GM18873 (cell line): ENCODE results near the gene RPL10A.

Experiments
- ATAC-seq: cut with Tn5 transposase; IDR thresholded peaks from one replicate; pipeline ENCODE4 v1.9.1; 2021; ENCODE audit warnings: mild to moderate bottlenecking, moderate library complexity, moderate number of reproducible peaks; ENCODE audit not compliant: unreplicated experiment, low FRiP score

The RPL10A gene

GRCh38 chr6:35474131-35474941 is 6.1 kb downstream of the RPL10A start:
- ATAC-seq = no peak

GRCh38 chr6:35474942-35475570 is 6.9 kb downstream of the RPL10A start:
- ATAC-seq = no peak

- no peak for ATAC-seq
Measured at GRCh38 chr6:35475573-35475972, 7.4 kb downstream of the RPL10A start.

GRCh38 chr6:35476004-35476403 is 7.8 kb downstream of the RPL10A start:
- ATAC-seq = no peak

GRCh38 chr6:35477028-35477427 is 8.8 kb downstream of the RPL10A start:
- no peak for ATAC-seq

- no peak for ATAC-seq
Measured at GRCh38 chr6:35477551-35478179, 9.5 kb downstream of the RPL10A start.

- no peak for ATAC-seq
Measured at GRCh38 chr6:35478259-35478658, 10.1 kb downstream of the RPL10A start.

- ATAC-seq = no peak
Measured at GRCh38 chr6:35480176-35480575, 12.0 kb downstream of the RPL10A start.

- ATAC-seq = no peak
Measured at GRCh38 chr6:35481226-35481625, 13.0 kb downstream of the RPL10A start.

GRCh38 chr6:35483062-35483461 is 14.9 kb downstream of the RPL10A start:
- ATAC-seq = no peak

GRCh38 chr6:35483490-35483889 is 15.3 kb downstream of the RPL10A start:
- no peak for ATAC-seq

- no peak for ATAC-seq
Measured at GRCh38 chr6:35483893-35484645, 15.9 kb downstream of the RPL10A start.

- ATAC-seq = no peak
Measured at GRCh38 chr6:35484921-35485392, 16.8 kb downstream of the RPL10A start.

DNA sequence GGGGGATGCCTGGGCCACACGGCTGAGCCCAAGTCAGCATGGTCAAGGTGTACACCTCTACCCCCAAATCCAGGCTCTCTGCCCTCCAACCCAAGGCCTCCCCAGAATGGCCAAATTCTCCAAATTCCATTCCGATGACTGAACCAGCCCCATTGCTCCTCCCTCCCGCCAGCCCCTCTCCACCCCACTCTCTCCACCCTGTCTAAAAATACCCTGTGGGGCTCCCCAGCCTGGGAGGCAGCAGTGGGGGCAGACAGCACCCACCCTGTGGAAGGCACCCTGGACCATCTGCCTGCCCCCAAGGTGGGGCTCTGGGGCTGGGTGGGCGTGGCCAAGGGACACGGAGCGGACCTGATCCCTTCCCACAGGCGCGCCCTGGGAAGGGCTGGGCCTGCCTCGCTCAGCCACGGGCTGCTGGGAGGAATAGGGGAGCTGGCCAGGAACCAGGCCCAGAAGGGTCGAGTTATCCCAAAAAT is 17.2 kb downstream of the RPL10A start:
- no peak for ATAC-seq

DNA sequence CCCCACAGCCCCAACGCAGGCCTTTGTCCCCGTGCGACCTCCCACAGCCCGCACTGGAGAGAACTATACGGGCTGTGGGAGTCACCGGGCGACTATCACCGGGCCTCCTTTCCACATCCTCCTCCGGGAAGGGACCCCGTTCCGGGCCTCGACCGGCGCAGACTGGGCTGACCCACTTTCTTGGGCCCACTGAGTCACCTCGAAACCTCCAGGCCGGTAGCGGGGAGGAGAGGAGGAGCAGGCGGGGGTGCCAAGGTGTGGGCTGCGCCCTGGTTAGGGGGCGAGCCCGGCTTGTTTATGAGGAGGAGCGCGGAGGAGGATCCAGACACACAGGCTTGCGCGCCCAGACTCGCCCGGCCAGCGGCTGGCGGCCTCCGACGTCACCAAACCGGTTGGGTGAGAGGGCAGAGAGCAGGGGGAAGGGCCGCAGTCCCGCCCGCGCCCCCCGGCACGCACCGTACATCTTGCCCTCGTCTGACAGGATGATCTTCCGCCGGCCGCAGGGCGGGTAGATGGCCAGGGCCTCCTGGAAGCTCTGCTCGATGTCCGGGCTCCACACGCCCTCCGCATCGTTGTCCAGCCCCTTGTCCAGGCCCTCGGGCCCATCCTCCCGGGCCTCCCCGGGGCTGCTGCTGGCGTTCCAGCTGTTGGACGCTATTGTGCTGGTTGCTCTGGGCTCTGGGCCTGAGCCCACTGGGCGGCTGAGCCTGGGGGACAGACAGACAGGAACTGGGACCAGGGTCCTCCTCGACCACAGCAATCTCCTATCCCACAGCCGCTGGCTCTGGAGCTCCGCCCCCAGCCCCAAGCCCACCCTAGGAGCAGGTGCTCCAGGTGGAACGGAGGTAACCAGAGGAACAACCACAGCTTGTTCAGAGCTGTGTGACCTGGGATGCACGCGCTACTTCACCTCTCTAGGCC is 18.1 kb downstream of the RPL10A start:
- ATAC-seq = no peak

DNA sequence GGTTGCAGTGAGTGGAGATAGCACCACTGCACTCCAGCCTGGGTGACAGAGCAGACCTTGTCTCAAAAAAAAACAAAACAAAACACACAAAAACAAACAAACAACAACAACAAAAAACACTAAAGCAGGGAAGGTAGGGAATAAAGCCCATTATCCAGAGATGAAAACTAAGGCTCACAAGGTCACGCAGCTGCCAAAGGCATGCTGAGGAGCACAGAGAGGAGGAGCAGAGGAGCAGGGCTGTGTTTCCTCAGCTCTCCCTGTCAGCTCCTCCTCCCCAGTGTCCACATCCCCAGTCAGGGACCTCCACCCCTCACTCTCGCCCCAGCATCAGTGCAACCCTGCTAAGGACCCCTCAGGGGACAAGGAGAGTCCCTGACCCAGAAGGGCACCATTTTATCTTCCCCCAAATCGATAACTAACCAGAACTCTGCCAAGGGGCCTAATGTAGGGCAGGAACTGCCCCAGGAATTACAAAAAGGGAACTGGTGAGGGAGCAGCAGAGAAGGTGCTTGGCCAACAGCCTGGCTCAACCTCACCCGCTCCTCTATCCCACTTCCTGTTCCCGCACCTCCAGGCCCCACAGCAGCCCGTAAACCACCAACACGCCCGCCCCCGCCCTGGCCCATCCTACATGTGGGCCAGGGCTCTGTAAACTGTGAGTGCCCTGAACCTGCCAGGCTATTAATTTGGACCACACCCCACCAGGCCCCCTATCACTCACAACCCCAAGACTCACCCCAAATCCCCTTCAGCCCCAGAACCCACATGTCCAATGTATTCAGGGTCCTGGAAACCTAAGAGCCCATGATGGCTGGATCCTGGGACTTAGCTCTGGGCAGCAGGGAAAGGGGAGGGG is 19.7 kb downstream of the RPL10A start:
- ATAC-seq = no peak

GRCh38 chr6:35488517-35488862 is 20.3 kb downstream of the RPL10A start:
- no peak for ATAC-seq

DNA sequence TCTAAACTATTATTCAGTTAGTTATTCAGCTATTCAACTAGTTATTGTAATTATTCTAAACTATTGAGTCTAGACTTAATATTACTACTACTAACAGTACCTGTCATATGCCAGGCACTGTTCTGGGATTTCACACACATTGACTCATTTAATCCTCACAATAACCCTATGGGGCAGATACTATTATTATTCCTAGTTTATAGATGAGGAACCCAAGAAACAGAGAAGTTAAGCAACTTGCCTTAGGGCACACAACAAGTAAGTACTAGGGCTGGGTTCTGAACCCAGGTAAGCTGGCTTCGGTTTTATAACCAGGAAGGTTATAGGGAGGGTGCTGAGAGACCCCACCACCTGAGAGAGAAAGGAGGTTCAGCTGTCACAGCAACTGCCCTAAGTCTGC is 20.9 kb downstream of the RPL10A start:
- ATAC-seq = no peak
